GF-D8 (cell line): ENCODE data around the gene NTN3.

Experiments
- DNase-seq: peaks from one replicate; lab custom pipeline; 2025; lab: John Stamatoyannopoulos, UW

NTN3 gene

DNA sequence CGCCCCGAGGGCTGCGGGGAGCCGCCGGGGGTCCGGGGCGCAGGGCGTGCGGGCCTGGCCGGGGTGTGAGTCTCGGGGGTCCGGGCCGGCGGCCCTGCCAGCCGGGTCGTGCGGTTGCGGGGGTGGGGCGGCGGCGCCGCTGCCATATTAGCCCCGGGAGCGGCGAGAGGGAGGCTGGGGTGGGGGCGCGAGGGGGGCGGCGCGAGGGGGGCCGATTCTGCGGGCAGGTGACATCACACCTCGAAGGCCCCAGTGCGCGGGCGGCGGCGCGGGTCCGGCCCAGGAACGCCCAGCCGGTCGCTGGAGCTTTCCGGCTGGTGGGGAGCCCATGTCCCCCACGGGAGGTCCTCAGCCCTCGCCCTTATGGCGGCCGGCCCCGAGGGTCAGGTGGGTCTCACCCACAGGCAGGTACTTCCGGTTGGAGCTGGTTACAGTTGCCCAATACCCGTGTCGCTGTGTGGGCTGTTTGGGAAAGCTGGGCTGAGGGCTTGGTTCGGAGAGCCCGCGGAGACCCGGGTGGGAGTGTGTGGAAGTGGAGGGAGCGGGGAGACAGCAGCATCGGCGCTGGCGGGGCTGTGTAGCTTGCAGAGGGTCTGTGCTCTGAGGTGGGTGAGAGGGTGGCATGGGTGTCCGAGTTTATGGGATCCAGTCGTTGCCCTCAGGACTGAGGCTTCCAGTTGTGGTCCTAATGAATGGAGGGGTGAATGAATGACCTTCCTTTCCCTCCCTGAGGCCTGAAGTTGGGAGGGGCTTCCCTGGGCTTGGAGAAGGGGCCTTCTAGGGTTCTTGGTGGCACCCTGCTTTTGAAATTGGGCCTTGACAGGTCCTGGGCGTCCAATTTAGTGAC lies 43.5 kb downstream of the NTN3 start:
- no peak for DNase-seq

DNA sequence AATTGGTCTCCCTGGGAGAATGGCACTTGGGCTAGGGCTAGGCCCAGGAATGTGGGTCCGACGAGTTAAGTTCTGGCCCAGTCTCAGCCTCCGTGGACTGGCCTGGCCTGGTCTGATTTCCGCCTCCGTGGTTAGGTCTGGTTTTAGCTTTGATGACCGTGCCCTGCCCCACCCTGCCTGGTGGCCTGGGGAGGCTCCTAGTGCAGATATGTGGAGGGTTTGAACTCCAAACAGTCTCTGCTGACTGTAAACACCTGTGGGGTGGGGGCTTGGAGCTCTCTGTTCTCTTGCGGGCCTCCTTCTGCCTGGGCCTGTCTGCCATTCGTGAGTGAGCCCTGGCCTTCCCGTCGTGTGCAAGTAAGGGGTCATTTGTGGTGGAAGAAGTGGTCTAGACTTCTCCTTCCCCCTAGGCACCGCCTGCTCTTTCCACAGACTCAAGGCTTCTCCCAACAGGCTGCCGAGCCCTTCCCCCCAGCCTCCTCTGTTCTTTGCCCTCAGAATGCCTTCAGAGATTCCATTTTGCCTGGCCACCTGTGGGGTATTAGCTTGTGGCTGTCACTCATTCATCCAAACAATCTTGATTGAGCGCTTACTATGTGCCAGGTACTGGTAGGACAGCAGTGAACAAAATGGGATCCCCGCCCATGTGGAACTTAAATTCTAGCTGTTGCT lies 44.2 kb downstream of the NTN3 start:
- DNase-seq = peak; percentile 37

DNA sequence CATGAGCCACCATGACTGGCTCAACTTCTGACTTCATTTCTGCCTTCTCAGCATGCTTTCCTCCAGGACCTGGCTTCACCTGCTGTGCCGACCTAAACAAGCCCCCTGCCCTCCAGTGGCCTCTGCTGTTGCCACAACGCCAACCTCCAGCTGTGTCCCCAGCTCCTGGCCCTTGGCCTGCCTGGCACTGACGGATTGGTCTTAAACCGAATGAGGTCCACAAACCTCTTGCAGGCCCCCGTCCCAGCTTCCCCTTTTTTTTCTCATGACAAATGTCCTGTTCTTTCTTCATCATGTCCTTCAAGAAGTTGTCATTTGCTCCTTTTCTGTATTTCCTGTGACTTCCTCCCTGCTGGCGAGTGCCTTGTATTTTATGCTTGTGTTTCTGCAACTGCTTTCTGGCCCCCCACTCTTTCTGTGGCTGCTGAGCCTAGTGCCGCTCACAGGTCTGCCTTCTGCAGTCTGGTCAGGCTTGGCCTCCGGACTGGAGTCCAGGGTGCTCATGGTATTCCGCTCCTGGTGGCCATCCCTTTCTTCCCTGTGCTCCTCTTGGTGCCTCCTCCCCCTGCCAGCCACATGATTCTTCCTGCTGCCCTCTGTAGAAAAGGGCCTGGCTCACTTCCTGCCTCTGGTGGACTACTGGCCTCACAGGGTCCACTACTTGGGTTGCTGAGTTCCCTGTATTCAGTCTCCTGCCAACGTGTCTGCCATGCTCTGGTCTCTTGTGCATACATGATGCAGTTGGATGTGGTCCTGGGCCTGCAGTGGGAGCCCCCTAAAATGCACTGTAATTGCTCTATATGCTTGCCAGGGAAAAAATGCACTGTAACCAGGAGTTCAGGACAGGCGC lies 45.5 kb downstream of the NTN3 start:
- DNase-seq = peak; percentile 82

DNA sequence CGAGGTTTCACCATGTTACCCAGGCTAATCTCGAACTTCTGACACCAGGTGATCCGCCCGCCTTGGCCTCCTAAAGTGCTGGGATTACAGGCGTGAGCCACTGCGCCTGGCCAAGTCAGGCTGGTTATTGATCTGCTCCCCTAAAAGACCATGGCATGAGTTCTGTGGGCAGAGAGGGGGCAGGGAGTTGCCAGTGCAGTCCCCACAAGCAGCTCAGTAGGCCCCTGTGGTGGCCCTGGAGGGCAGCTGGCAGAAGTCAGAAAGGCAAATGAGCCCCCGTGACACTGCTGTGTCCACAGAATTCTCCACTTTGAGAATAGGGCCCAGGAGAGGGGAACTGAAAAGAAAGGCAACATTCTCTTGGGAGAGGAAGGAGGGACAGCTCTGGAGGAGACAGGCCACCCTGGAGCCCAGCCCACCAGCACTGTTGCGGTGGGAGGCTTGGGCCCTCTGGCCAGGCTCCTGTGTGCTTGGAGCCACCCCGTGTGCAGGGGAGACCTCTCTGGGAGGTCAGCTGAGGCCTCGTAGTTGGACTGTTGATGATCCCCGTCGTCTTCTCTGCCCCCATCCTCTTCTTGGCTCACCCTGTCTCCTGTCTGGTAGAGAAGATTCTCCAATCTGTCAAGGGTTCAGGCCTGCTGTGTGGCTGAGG lies 47.0 kb downstream of the NTN3 start:
- no peak for DNase-seq

DNA sequence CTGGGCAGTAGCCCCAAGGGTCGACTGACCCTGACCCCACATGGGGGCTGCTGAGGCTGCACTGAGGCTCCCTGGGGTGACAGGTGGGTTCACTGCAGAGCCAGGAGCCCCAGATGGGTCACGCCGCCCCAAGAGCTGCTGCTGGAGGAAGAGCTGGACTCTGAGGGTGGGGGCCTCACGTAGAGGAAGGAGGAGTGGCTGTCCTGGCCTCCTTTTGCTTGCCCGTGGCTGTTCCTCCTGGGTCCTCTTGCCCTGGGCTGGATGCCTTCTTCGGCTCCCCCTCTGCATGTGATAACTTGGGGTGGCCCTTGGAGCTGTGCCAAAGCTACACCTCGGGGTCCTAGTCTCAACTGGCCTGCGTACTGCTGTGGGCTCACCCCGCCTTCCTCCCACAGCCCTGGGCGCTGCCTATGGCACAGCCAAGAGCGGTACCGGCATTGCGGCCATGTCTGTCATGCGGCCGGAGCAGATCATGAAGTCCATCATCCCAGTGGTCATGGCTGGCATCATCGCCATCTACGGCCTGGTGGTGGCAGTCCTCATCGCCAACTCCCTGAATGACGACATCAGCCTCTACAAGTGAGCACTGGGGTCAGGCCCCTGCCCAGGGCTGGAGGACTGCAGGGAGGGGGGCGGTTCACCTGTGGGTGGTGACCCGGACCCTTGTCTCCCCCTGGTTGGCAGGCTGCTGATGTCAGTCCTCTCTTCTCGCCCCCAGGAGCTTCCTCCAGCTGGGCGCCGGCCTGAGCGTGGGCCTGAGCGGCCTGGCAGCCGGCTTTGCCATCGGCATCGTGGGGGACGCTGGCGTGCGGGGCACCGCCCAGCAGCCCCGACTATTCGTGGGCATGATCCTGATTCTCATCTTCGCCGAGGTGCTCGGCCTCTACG lies 48.0 kb downstream of the NTN3 start:
- no peak for DNase-seq

DNA sequence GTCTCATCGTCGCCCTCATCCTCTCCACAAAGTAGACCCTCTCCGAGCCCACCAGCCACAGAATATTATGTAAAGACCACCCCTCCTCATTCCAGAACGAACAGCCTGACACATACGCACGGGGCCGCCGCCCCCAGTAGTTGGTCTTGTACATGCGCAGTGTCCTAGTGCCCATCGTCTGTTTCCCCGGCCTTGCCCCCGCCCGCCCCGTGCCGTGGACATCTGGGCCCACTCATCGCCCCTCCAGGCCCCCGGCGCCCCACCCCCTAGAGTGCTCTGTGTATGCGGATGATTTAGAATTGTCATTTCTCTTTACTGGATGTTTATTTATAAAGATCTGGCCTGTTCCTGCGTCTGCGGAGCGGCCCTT lies 48.6 kb downstream of the NTN3 start:
- DNase-seq = no peak

DNA sequence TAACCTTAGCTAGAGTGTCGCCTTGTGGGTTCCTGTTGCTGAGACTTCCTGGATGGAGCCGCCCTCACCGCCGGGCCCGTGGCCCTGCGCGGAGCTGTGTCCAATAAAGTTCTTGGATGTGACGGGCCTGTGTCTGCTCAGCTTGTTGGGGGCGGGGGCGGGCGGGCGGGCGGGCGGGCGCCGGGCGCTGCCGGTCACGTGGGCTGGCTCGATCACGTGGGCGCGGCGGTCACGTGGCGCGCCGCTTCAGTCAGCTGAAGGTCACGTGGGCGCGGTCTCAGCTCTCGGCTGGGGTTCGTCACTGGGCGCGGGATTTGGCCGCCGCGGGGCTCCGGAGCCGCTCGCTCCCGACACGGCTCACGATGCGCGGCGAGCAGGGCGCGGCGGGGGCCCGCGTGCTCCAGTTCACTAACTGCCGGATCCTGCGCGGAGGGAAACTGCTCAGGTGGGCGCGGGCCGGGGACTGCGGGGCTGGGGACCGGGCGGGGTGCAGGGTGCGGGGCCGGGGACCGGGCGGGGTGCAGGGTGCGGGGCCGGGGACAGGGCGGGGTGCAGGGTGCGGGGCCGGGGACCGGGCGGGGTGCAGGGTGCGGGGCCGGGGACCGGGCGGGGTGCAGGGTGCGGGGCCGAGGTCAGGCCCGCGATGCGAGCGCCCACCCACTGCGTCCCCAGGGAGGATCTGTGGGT lies 49.1 kb downstream of the NTN3 start, which contains the start of gene AMDHD2:
Gene AMDHD2 (plus strand): TSS at position 275 of the 687 bp plus-strand sequence. CDS start 88 bp downstream, at position 363.
- peak; percentile 57 for DNase-seq

DNA sequence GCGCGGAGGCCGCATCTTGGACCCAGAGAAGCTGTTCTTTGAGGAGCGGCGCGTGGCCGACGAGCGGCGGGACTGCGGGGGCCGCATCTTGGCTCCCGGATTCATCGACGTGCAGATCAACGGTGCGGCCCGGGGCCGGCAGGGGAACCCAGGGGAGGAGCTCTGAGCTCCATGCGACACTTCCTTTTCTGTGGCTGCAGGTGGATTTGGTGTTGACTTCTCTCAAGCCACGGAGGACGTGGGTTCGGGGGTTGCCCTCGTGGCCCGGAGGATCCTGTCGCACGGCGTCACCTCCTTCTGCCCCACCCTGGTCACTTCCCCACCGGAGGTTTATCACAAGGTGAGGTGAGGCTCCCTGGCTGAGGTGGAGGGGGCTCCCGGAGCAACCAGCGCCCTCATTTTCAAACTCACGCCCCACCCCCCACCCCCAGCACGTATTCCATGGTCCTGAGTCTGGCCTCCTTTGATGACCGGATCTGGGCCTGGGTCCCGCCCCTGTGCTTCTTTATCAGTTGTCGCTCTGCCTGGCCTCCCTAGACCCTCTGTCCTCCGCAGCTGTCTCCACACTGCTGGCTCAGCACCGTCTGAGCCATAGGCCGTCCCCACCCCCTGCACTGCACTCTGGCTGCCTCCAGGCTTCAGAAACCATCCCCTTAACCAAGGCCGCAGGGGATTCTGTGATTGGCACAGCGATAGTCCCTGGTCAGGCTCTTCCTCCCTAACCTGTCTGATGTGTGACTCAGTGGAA lies 49.9 kb downstream of the NTN3 start:
- DNase-seq = no peak
